GM23338 (cell line): ENCODE results near the gene PLCH2. TPM values are rescaled to one million over a fixed set of nuclear protein-coding genes. Genes with fewer than 3 reads are reported as not detected.

Source experiments
- ATAC-seq: fragments of 200-7000 bp; cut with Tn5 transposase; 3 replicates; pipeline ENCODE4 v1.9.1; 2020
- DNase-seq: peaks from one replicate; pipeline ENCODE4 v3.0.0-alpha.2; 2015; ENCODE audit warnings: low spot score
- H2AFZ ChIP-seq: fragments of 200-600 bp; sonication (generic); 2 replicates; pipeline ENCODE4 v1.8.0; 2016; ENCODE audit warnings: antibody characterized with exemption, mild to moderate bottlenecking, moderate library complexity
- H3F3A ChIP-seq: fragments of 200-600 bp; sonication (generic); replicated peaks from 2 replicates; pipeline ENCODE4 v1.8.0; 2017; ENCODE audit warnings: antibody characterized with exemption, mixed run types, low read depth
- H3K27ac ChIP-seq: fragments of 200-600 bp; sonication (generic); 2 replicates; pipeline ENCODE4 v1.6.1; 2016; ENCODE audit warnings: low read depth
- H3K27me3 ChIP-seq: fragments of 200-600 bp; sonication (generic); 2 replicates; pipeline ENCODE4 v1.8.0; 2016; ENCODE audit warnings: mild to moderate bottlenecking, mixed run types, moderate library complexity; ENCODE audit not compliant: insufficient read depth
- H3K36me3 ChIP-seq: fragments of 200-600 bp; sonication (generic); 2 replicates; pipeline ENCODE4 v1.8.0; 2016; ENCODE audit warnings: mild to moderate bottlenecking; ENCODE audit not compliant: insufficient read depth
- H3K4me1 ChIP-seq: fragments of 200-600 bp; sonication (generic); 2 replicates; pipeline ENCODE4 v1.8.0; 2016; ENCODE audit warnings: mild to moderate bottlenecking, moderate library complexity; ENCODE audit not compliant: insufficient read depth
- H3K4me2 ChIP-seq: fragments of 200-600 bp; sonication (generic); 2 replicates; pipeline ENCODE4 v1.7.1; 2017; ENCODE audit warnings: mixed run types
- H3K4me3 ChIP-seq: fragments of 200-600 bp; sonication (generic); 2 replicates; pipeline ENCODE4 v1.6.1; 2016; ENCODE audit warnings: mixed run types
- H3K79me2 ChIP-seq: fragments of 200-600 bp; sonication (generic); replicated peaks from 2 replicates; pipeline ENCODE4 v1.8.0; 2017; ENCODE audit warnings: mild to moderate bottlenecking; ENCODE audit not compliant: insufficient read depth
- H3K9me2 ChIP-seq: fragments of 200-600 bp; sonication (generic); 2 replicates; pipeline ENCODE4 v1.8.0; 2017; ENCODE audit not compliant: insufficient read depth
- H4K20me1 ChIP-seq: fragments of 200-600 bp; sonication (generic); replicated peaks from 2 replicates; pipeline ENCODE4 v1.8.0; 2017; ENCODE audit warnings: mild to moderate bottlenecking; ENCODE audit not compliant: insufficient read depth
- H3K27ac Mint-ChIP-seq: 2 replicates; pipeline ENCODE4 v1.8.0; 2020; ENCODE audit warnings: inconsistent platforms, mild to moderate bottlenecking, moderate library complexity, mixed read lengths
- H3K27me3 Mint-ChIP-seq: 3 replicates; pipeline ENCODE4 v1.8.0; 2022; ENCODE audit warnings: low read depth, mild to moderate bottlenecking, moderate library complexity, mixed read lengths, inconsistent platforms; ENCODE audit not compliant: insufficient read depth, poor library complexity
- H3K36me3 Mint-ChIP-seq: 3 replicates; pipeline ENCODE4 v1.8.0; 2021; ENCODE audit warnings: low read depth, mild to moderate bottlenecking, inconsistent platforms, moderate library complexity, mixed read lengths
- H3K4me1 Mint-ChIP-seq: 3 replicates; pipeline ENCODE4 v1.8.0; 2020; ENCODE audit warnings: mild to moderate bottlenecking, inconsistent platforms, mixed read lengths
- H3K4me3 Mint-ChIP-seq: 3 replicates; pipeline ENCODE4 v1.8.0; 2021; ENCODE audit warnings: moderate library complexity, mild to moderate bottlenecking, inconsistent platforms, mixed read lengths
- H3K9me3 Mint-ChIP-seq: 3 replicates; pipeline ENCODE4 v1.8.0; 2020; ENCODE audit warnings: moderate library complexity, mild to moderate bottlenecking, inconsistent platforms, mixed read lengths
- CREB1 ChIP-seq: fragments of 250-450 bp; sonication (Bioruptor Pico); IDR thresholded peaks from 2 replicates; pipeline ENCODE4 v1.5.0; 2020; ENCODE audit warnings: low read depth, mild to moderate bottlenecking, moderate library complexity
- EZH2 ChIP-seq: fragments of 200-600 bp; sonication (generic); IDR thresholded peaks from one replicate; pipeline ENCODE4 v1.8.0; 2017; ENCODE audit warnings: antibody characterized with exemption, mild to moderate bottlenecking, low read depth; ENCODE audit not compliant: unreplicated experiment
- EZH2phosphoT487 ChIP-seq: fragments of 200-600 bp; sonication (generic); IDR thresholded peaks from one replicate; pipeline ENCODE4 v1.8.1; 2018; ENCODE audit warnings: antibody characterized with exemption; ENCODE audit not compliant: unreplicated experiment
- JUNB ChIP-seq: IDR thresholded peaks from one replicate; pipeline ENCODE4 v1.6.1; 2016; ENCODE audit warnings: antibody characterized with exemption; ENCODE audit not compliant: unreplicated experiment
- polyA plus RNA-seq: library from polyadenylated mRNA; unstranded; fragments of >200 nt; fragmentation: Nextera tagmentation; extraction: Ambion mirVana; gene quantifications from 2 replicates; pipeline ENCODE4 v1.2.1, GENCODE V29; 2016
- total RNA-seq: library from RNA; depleted of rRNA; stranded (reverse); fragments of >200 nt; shearing (Covaris generic); gene quantifications from 2 replicates; pipeline ENCODE4 v1.2.3, GENCODE V29; 2014
- TF ChIP-seq, protein P1 (sequence below): fragments of 250-450 bp; sonication (Bioruptor Pico); IDR thresholded peaks from 2 replicates; pipeline ENCODE4 v1.5.0; 2020; ENCODE audit warnings: mild to moderate bottlenecking, moderate library complexity

PLCH2 gene
- total and polyA plus RNA-seq, 2 experiments from 2014 or later = 0.31 TPM; not detected in 1

DNA sequence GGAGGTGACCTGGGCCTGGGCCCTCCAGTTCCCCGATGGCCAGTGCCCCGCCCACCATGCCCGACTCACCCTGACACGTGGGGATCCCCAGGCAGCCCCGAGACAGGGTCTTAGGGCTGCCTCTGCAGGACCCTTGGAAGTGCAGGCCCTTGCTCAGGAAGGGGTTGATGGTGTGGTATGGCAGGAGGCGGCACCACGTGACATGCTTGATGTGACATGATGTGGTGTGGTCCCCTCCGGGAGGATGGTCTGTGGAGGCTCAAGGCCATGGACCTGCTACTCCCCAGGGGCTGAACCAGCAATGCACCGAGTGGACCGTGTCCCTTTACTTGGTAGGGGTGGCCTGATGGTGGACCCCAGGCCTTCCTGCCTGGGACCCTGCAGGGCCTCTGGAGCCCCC is 21.9 kb upstream of the PLCH2 start (continued):
- TF ChIP-seq, protein P1, sequence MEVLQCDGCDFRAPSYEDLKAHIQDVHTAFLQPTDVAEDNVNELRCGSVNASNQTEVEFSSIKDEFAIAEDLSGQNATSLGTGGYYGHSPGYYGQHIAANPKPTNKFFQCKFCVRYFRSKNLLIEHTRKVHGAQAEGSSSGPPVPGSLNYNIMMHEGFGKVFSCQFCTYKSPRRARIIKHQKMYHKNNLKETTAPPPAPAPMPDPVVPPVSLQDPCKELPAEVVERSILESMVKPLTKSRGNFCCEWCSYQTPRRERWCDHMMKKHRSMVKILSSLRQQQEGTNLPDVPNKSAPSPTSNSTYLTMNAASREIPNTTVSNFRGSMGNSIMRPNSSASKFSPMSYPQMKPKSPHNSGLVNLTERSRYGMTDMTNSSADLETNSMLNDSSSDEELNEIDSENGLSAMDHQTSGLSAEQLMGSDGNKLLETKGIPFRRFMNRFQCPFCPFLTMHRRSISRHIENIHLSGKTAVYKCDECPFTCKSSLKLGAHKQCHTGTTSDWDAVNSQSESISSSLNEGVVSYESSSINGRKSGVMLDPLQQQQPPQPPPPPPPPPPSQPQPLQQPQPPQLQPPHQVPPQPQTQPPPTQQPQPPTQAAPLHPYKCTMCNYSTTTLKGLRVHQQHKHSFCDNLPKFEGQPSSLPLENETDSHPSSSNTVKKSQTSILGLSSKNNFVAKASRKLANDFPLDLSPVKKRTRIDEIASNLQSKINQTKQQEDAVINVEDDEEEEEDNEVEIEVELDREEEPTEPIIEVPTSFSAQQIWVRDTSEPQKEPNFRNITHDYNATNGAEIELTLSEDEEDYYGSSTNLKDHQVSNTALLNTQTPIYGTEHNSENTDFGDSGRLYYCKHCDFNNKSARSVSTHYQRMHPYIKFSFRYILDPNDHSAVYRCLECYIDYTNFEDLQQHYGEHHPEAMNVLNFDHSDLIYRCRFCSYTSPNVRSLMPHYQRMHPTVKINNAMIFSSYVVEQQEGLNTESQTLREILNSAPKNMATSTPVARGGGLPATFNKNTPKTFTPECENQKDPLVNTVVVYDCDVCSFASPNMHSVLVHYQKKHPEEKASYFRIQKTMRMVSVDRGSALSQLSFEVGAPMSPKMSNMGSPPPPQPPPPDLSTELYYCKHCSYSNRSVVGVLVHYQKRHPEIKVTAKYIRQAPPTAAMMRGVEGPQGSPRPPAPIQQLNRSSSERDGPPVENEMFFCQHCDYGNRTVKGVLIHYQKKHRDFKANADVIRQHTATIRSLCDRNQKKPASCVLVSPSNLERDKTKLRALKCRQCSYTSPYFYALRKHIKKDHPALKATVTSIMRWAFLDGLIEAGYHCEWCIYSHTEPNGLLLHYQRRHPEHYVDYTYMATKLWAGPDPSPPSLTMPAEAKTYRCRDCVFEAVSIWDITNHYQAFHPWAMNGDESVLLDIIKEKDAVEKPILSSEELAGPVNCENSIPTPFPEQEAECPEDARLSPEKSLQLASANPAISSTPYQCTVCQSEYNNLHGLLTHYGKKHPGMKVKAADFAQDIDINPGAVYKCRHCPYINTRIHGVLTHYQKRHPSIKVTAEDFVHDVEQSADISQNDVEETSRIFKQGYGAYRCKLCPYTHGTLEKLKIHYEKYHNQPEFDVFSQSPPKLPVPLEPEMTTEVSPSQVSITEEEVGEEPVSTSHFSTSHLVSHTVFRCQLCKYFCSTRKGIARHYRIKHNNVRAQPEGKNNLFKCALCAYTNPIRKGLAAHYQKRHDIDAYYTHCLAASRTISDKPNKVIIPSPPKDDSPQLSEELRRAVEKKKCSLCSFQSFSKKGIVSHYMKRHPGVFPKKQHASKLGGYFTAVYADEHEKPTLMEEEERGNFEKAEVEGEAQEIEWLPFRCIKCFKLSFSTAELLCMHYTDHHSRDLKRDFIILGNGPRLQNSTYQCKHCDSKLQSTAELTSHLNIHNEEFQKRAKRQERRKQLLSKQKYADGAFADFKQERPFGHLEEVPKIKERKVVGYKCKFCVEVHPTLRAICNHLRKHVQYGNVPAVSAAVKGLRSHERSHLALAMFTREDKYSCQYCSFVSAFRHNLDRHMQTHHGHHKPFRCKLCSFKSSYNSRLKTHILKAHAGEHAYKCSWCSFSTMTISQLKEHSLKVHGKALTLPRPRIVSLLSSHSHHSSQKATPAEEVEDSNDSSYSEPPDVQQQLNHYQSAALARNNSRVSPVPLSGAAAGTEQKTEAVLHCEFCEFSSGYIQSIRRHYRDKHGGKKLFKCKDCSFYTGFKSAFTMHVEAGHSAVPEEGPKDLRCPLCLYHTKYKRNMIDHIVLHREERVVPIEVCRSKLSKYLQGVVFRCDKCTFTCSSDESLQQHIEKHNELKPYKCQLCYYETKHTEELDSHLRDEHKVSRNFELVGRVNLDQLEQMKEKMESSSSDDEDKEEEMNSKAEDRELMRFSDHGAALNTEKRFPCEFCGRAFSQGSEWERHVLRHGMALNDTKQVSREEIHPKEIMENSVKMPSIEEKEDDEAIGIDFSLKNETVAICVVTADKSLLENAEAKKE = no peak
- no peak for TF ChIP-seq CREB1 (CRISPR knock-in tag)

DNA sequence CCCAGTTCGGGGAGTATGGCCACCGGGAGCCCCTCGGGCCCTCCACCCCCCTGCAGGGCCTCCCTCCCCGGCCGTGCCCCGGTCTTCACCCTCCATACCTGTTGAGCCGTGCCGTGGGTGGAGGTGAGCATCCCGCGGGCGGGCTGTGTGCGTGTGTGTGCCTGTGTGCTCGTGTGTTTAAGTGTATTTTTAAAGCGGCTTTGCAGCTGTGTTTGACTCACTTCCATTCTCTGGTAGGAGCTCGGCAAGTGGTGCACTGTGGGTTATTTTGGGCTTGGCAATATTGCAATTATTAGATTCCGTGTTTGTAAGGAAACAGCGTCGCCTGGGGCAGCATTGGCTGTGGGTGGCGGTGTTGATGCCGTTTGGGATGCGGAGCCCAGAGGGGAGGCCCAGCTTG is 20.3 kb upstream of the PLCH2 start:
- Histone ChIP-seq H3K36me3 (no peaks in the 10 kb centered on the region), H3K4me1 (no peaks in the 10 kb centered on the region), H3F3A (no peaks in the 10 kb centered on the region), H3K27me3 (no peaks in the 10 kb centered on the region), H3K4me3 (no peak overlapping the region), H2AFZ (no peak overlapping the region), H3K79me2 (no peaks in the 10 kb centered on the region), H3K9me2 (no peaks in the 10 kb centered on the region), H3K27ac (no peak overlapping the region), H4K20me1 (no peaks in the 10 kb centered on the region), H3K4me2 (no peak overlapping the region)
- DNase-seq = no peak
- TF ChIP-seq EZH2phosphoT487 = no peak
- Mint-ChIP-seq H3K27me3 (peaks cover 3% of the 10 kb centered on the region), H3K4me3 (no peak overlapping the region), H3K4me1 (peaks cover 3% of the 10 kb centered on the region), H3K36me3 (no peaks in the 10 kb centered on the region), H3K9me3 (no peaks in the 10 kb centered on the region), H3K27ac (no peak overlapping the region)
- ATAC-seq = no peak

DNA sequence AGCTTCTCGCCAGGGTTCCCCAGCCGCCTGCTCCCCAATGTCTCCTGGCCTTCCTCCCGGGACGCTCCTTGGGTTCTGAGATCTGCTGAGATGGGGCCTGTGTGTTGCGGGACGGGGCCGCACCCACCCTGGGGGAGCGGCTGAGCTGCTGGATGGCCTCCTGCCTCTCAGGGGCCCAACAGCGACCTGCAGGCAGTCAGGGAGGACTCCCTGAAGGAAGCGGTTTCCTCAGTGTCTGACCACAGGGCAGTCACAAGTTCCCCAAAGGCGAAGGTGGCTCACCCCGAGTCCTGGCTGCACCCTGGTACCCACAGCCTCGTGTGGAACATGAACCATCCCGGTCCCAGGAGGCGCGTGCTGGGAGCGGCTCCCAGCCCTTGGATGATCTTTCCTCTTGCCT is 18.6 kb upstream of the PLCH2 start:
- H3K9me3 Mint-ChIP-seq = no peaks in the 10 kb centered on the region
- no peak overlapping the region for H3K4me3 Mint-ChIP-seq
- no peak overlapping the region for H3K27ac Mint-ChIP-seq
- Histone ChIP-seq H3K27me3 (no peaks in the 10 kb centered on the region), H3K79me2 (no peaks in the 10 kb centered on the region), H3F3A (no peaks in the 10 kb centered on the region), H3K9me2 (no peaks in the 10 kb centered on the region), H3K27ac (no peak overlapping the region), H3K4me2 (no peak overlapping the region), H4K20me1 (no peaks in the 10 kb centered on the region), H3K4me3 (no peak overlapping the region), H3K36me3 (no peaks in the 10 kb centered on the region), H3K4me1 (no peaks in the 10 kb centered on the region), H2AFZ (no peak overlapping the region)
- no peaks in the 10 kb centered on the region for H3K36me3 Mint-ChIP-seq
- ATAC-seq (peak; percentile 7; the same call in 1 of the 3 replicates), DNase-seq (no peak)
- TF ChIP-seq EZH2 (no peak), JUNB (no peak)
- peaks cover 3% of the 10 kb centered on the region for H3K27me3 Mint-ChIP-seq
- peaks cover 3% of the 10 kb centered on the region for H3K4me1 Mint-ChIP-seq
